A673 (cell line): Measurements from ENCODE around the gene CRY2. TPM values are rescaled to one million over a fixed set of nuclear protein-coding genes. Genes with fewer than 3 reads are reported as not detected.
A peak's percentile ranks its signal among the peaks of the same experiment; 100 is the strongest.

Experiments used
- BruUV-seq: library from RNA; stranded (reverse); fragments of 400-500 nt; replicated peaks from 2 replicates; lab custom pipeline; 2021; lab: Mats Ljungman, UMichigan
- CTCF ChIA-PET: fragments of 300-600 bp; sonication (Branson Sonifier 250); formaldehyde crosslinking; loops from one replicate; lab custom pipeline; 2022; ENCODE audit warnings: antibody characterized with exemption; lab: Charles Lee
- POLR2A ChIA-PET: fragments of 300-600 bp; sonication (Branson Sonifier 250); formaldehyde crosslinking; loops from one replicate; lab custom pipeline; 2022; ENCODE audit warnings: antibody characterized with exemption; ENCODE audit not compliant: low non-redundant PET; lab: Charles Lee
- DNase-seq: peaks from one replicate; pipeline ENCODE4 v3.0.0-alpha.2; 2015; ENCODE audit warnings: low spot score
- H3K27ac ChIP-seq: fragments of 200-600 bp; sonication (generic); 2 replicates; pipeline ENCODE4 v1.5.1; 2016; ENCODE audit warnings: mixed run types, low read depth, mild to moderate bottlenecking, mixed read lengths, antibody characterized with exemption, low read length; ENCODE audit not compliant: poor library complexity, severe bottlenecking
- H3K27me3 ChIP-seq: fragments of 200-600 bp; sonication (generic); replicated peaks from 2 replicates; pipeline ENCODE4 v1.6.1; 2017; ENCODE audit warnings: mixed run types, low read depth, mild to moderate bottlenecking, mixed read lengths, antibody characterized with exemption, low read length; ENCODE audit not compliant: insufficient read depth, poor library complexity
- H3K36me3 ChIP-seq: fragments of 200-600 bp; sonication (generic); 2 replicates; pipeline ENCODE4 v1.6.1; 2016; ENCODE audit warnings: mixed run types, mild to moderate bottlenecking, mixed read lengths, antibody characterized with exemption, low read length; ENCODE audit not compliant: insufficient read depth, poor library complexity, severe bottlenecking
- H3K4me1 ChIP-seq: fragments of 200-600 bp; sonication (generic); 2 replicates; pipeline ENCODE4 v1.6.1; 2017; ENCODE audit warnings: mixed run types, mild to moderate bottlenecking, mixed read lengths, antibody characterized with exemption, low read length; ENCODE audit not compliant: insufficient read depth, poor library complexity, severe bottlenecking
- H3K4me3 ChIP-seq: fragments of 200-600 bp; sonication (generic); 2 replicates; pipeline ENCODE4 v1.5.1; 2016; ENCODE audit warnings: low read depth, mixed run types, mild to moderate bottlenecking, mixed read lengths, low read length; ENCODE audit not compliant: poor library complexity, severe bottlenecking
- H3K9me3 ChIP-seq: fragments of 200-600 bp; sonication (generic); 2 replicates; pipeline ENCODE4 v1.6.1; 2016; ENCODE audit warnings: mixed run types, low read depth, mild to moderate bottlenecking, mixed read lengths, antibody characterized with exemption, low read length; ENCODE audit not compliant: poor library complexity, severe bottlenecking
- EZH2 ChIP-seq: fragments of 200-600 bp; sonication (generic); IDR thresholded peaks from 2 replicates; pipeline ENCODE4 v1.6.1; 2017; ENCODE audit warnings: borderline replicate concordance, low read depth, mild to moderate bottlenecking, mixed read lengths, antibody characterized with exemption, low read length; ENCODE audit not compliant: poor library complexity, severe bottlenecking
- intact Hi-C: fragments of 100-400 bp; cut with micrococcal nuclease; formaldehyde crosslinking; loops from one replicate; pipeline ENCODE4 v1.10.0; 2022; ENCODE audit not compliant: unreplicated experiment
- total RNA-seq: library from RNA; stranded (reverse); gene quantifications from 2 replicates; pipeline ENCODE4 v1.2.3, GENCODE V29; 2021
- TF ChIP-seq, protein P1 (sequence below): fragments of 300-800, 200-600 bp; sonication (generic); conservative IDR thresholded peaks from 2 replicates; pipeline ENCODE4 v1.5.1; 2017; ENCODE audit warnings: low read depth, mild to moderate bottlenecking, antibody characterized with exemption, low read length, moderate library complexity, mixed read lengths

Gene CRY2
- total RNA-seq, 1 experiment from 2014 or later = 46.4 TPM

DNA sequence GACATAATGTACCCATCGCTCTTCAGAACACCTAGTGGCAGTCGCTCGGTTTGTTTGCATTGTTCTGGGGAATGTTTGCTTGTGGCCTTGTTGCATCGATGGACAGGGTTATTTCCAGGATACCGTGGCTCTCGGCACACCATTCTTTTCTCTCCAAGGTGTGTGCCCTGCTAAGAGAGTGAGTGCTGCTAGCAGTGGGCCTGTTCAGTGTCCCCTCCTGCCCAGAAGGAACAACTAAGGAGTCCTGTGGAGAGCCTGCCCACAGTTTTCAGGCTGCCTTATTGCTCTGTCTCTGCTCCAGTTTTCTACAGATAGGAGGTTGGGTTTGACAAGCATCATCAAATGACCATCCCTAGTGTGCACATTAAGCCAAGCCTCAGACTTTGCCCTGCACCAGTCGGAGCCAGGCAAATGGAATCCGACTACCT is 1.4 kb downstream of the CRY2 start:
- no peak for DNase-seq
- peaks cover 12% of the 10 kb centered on the region for H3K27me3 ChIP-seq
- no peaks in the 10 kb centered on the region for H3K9me3 ChIP-seq
- peak overlapping the region; percentile 74 for H3K4me3 ChIP-seq
- H3K4me1 ChIP-seq = peaks cover 32% of the 10 kb centered on the region
- H3K27ac ChIP-seq = no peak overlapping the region
- CTCF ChIA-PET = interaction anchor here (0.6 to 0.8 kb wide), 3 partner anchors 24 to 1232 kb away, joined by 6 to 10 read pairs (median 9); no protein-coding TSS in a partner anchor
- no peaks in the 10 kb centered on the region for H3K36me3 ChIP-seq
- intact Hi-C loops = loop anchor here (5.0 to 10.0 kb wide), 2 partner anchors 69 to 276 kb away; partner anchors contain the start of genes PEX16 and PHF21A
- POLR2A ChIA-PET = no interaction called here
- no TSS peak for BruUV-seq
- TF ChIP-seq, protein P1, sequence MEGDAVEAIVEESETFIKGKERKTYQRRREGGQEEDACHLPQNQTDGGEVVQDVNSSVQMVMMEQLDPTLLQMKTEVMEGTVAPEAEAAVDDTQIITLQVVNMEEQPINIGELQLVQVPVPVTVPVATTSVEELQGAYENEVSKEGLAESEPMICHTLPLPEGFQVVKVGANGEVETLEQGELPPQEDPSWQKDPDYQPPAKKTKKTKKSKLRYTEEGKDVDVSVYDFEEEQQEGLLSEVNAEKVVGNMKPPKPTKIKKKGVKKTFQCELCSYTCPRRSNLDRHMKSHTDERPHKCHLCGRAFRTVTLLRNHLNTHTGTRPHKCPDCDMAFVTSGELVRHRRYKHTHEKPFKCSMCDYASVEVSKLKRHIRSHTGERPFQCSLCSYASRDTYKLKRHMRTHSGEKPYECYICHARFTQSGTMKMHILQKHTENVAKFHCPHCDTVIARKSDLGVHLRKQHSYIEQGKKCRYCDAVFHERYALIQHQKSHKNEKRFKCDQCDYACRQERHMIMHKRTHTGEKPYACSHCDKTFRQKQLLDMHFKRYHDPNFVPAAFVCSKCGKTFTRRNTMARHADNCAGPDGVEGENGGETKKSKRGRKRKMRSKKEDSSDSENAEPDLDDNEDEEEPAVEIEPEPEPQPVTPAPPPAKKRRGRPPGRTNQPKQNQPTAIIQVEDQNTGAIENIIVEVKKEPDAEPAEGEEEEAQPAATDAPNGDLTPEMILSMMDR = no peak

DNA sequence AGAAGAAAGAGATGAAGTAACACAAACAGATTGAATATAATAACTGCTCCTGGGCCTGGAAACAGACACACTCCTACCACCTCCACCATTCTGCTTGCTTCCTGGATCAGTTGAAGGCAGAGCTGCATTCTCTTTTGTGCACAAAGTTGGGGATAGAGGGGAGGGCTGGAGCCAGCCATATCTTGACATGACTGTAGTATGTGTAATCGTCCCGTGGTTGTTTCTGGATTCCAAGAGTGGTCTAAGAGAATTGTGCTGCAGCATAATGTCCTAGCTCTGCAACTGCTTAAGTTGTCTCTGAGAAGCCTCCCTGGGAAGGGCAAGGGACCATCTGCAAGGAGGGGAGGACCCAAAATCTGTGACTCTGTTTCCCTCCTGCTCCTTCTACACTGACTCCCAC is 3.2 kb downstream of the CRY2 start:
- Histone ChIP-seq H3K4me1 (peaks cover 44% of the 10 kb centered on the region), H3K36me3 (no peaks in the 10 kb centered on the region), H3K9me3 (no peaks in the 10 kb centered on the region), H3K27me3 (peaks cover 8% of the 10 kb centered on the region), H3K27ac (no peak overlapping the region), H3K4me3 (no peak overlapping the region)
- ChIA-PET CTCF (interaction anchor here (1.0 kb wide), 1 partner anchor 15 kb away, joined by 3 read pairs; no protein-coding TSS in a partner anchor), POLR2A (interaction anchor here (0.7 kb wide), 1 partner anchor 902 kb away, joined by 3 read pairs; no protein-coding TSS in a partner anchor)
- DNase-seq = no peak
- no peak for TF ChIP-seq EZH2
- TF ChIP-seq, protein P1 = no peak
- no TSS peak for BruUV-seq
- intact Hi-C loops = no loop called here

DNA sequence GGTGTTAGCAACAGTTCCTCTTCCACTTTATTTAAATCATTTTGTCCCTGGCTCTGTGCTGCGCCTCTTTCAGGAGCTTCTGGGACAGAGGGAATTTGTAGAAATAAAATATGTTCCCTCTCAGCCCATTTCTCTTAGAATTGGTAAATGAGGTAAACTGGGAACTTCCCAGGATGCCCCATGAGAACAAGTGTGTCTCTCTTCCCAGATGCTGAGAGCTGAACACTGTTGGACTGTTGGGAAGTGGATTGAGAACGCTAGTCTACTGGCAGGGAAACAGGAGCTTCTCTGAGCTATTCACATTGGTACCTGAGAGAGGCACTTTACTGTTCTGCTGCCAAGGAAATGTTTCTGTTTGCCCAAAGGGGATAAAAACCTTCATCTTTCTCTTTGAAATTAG is 4.0 kb downstream of the CRY2 start:
- intact Hi-C loops = no loop called here
- BruUV-seq = no TSS peak
- peaks cover 44% of the 10 kb centered on the region for H3K4me1 ChIP-seq
- H3K4me3 ChIP-seq = no peak overlapping the region
- CTCF ChIA-PET = interaction anchor here (1.0 kb wide), 1 partner anchor 14 kb away, joined by 3 read pairs; no protein-coding TSS in a partner anchor
- TF ChIP-seq, protein P1 = no peak
- TF ChIP-seq EZH2 = no peak
- peaks cover under 1% of the 10 kb centered on the region for H3K27me3 ChIP-seq
- no peak for DNase-seq
- POLR2A ChIA-PET = interaction anchor here (0.7 kb wide), 1 partner anchor 903 kb away, joined by 3 read pairs; no protein-coding TSS in a partner anchor
- no peaks in the 10 kb centered on the region for H3K36me3 ChIP-seq
- no peaks in the 10 kb centered on the region for H3K9me3 ChIP-seq
- H3K27ac ChIP-seq = no peak overlapping the region
